HepG2 (cell line): ENCODE measurements around the gene IQCC. TPM values are rescaled to one million over a fixed set of nuclear protein-coding genes. Genes with fewer than 3 reads are reported as not detected.

Experiments
- DDIT3 ChIP-seq: sonication (generic); formaldehyde crosslinking; IDR thresholded peaks from 2 replicates; pipeline ENCODE4 v1.4.0; 2020; ENCODE audit warnings: mild to moderate bottlenecking, missing genetic modification reagents
- KIAA2018 ChIP-seq: sonication (generic); formaldehyde crosslinking; IDR thresholded peaks from 2 replicates; pipeline ENCODE4 v1.5.0; 2020; ENCODE audit warnings: mild to moderate bottlenecking, missing genetic modification reagents, borderline replicate concordance
- MED8 ChIP-seq: sonication (generic); formaldehyde crosslinking; IDR thresholded peaks from 2 replicates; pipeline ENCODE4 v1.8.1; 2023; ENCODE audit warnings: mild to moderate bottlenecking, missing genetic modification reagents; ENCODE audit not compliant: insufficient replicate concordance
- NBN ChIP-seq: fragments of 450-650 bp; conservative IDR thresholded peaks from 2 replicates; pipeline ENCODE4 v1.6.1; 2017
- RFX3 ChIP-seq: IDR thresholded peaks from 2 replicates; pipeline ENCODE4 v1.6.1; 2016; ENCODE audit warnings: missing biosample characterization, missing genetic modification reagents
- RFX5 ChIP-seq: IDR thresholded peaks from 2 replicates; pipeline ENCODE4 v1.6.1; 2011; ENCODE audit warnings: low read depth, low read length, improper control_type of control experiment
- TRIM24 ChIP-seq: sonication (generic); formaldehyde crosslinking; IDR thresholded peaks from 2 replicates; pipeline ENCODE4 v1.8.0; 2022; ENCODE audit warnings: mild to moderate bottlenecking, missing genetic modification reagents
- USF2 ChIP-seq, 2 experiments: sonication (generic) in 1 of 2; formaldehyde crosslinking in 1 of 2; IDR thresholded peaks; 2 replicates each; pipeline versions ENCODE4 v1.5.1 to v1.6.1; 2011 to 2020; ENCODE audit warnings: borderline replicate concordance in 1 of 2, low read depth in 1 of 2, low read length in 1 of 2, mild to moderate bottlenecking in 1 of 2, missing genetic modification reagents in 1 of 2, moderate library complexity in 1 of 2
- ZBTB14 ChIP-seq: sonication (generic); formaldehyde crosslinking; IDR thresholded peaks from 2 replicates; pipeline ENCODE4 v1.4.0; 2020; ENCODE audit warnings: missing genetic modification reagents
- ZNF232 ChIP-seq: sonication (generic); formaldehyde crosslinking; IDR thresholded peaks from 2 replicates; pipeline ENCODE4 v1.4.0; 2020; ENCODE audit warnings: missing genetic modification reagents, borderline replicate concordance
- ZNF30 ChIP-seq: sonication (generic); formaldehyde crosslinking; IDR thresholded peaks from 2 replicates; pipeline ENCODE4 v1.5.0; 2020; ENCODE audit warnings: mild to moderate bottlenecking, missing genetic modification reagents
- ZNF343 ChIP-seq: sonication (generic); formaldehyde crosslinking; IDR thresholded peaks from 2 replicates; pipeline ENCODE4 v1.4.0; 2020; ENCODE audit warnings: mild to moderate bottlenecking, missing genetic modification reagents
- ZNF558 ChIP-seq: sonication (generic); formaldehyde crosslinking; IDR thresholded peaks from 2 replicates; pipeline ENCODE4 v1.9.0; 2022; ENCODE audit warnings: mild to moderate bottlenecking, missing genetic modification reagents, borderline replicate concordance
- ZNF784 ChIP-seq: sonication (generic); formaldehyde crosslinking; IDR thresholded peaks from 2 replicates; pipeline ENCODE4 v1.5.1; 2020; ENCODE audit warnings: missing genetic modification reagents, mild to moderate bottlenecking, borderline replicate concordance
- ZSCAN21 ChIP-seq: sonication (generic); formaldehyde crosslinking; IDR thresholded peaks from 2 replicates; pipeline ENCODE4 v1.8.0; 2022; ENCODE audit warnings: mild to moderate bottlenecking, missing genetic modification reagents, moderate library complexity, borderline replicate concordance
- polyA plus RNA-seq, 8 experiments: library from polyadenylated mRNA; depleted of rRNA in 3 of 8; stranded (reverse) in 7 of 8; unstranded in 1 of 8; fragments of >200 nt; fragmentation: Illumina TruSeq in 4 of 8; extraction: Trizol in 4 of 8; gene quantifications; 2 replicates each; pipeline versions ENCODE4 v1.2.1 to v1.2.3, GENCODE V29; 2011 to 2016; ENCODE audit warnings: low read depth in 4 of 8, missing spikeins in 1 of 8, mixed read lengths in 1 of 8; ENCODE audit not compliant: insufficient read depth in 1 of 8
- total RNA-seq, 5 experiments: library from RNA; depleted of rRNA; stranded (reverse); fragments of >200 nt; fragmentation: Illumina TruSeq; extraction: Trizol; gene quantifications; 2 replicates each; pipeline ENCODE4 v1.2.3, GENCODE V29; 2016; ENCODE audit warnings: low read depth in 1 of 5

The IQCC gene
- total and polyA plus RNA-seq, 2 of the 13 experiments (the other 11 are each of a cell fraction or from before 2014, with no cell fraction given): 1.7 to 3.0 TPM

GRCh38 chr1:32178380-32179192 lies 26.9 kb upstream of the IQCC start (continued):
- TF ChIP-seq ZSCAN21 (no peak), ZNF30 (CRISPR knock-in tag) (no peak), TRIM24 (CRISPR knock-in tag) (no peak), ZNF558 (CRISPR knock-in tag) (no peak), ZNF343 (CRISPR knock-in tag) (no peak), ZBTB14 (CRISPR knock-in tag) (no peak), USF2 (IDR thresholded peaks at IDR 0.05; ENCODE audit: low read depth, low read length) (no peak), USF2 (CRISPR knock-in tag; IDR thresholded peaks at IDR 0.05; ENCODE audit: borderline replicate concordance) (no peak), RFX5 (no peak), NBN (no peak), ZNF784 (CRISPR knock-in tag) (no peak), KIAA2018 (no peak), RFX3 (CRISPR knock-in tag) (no peak), DDIT3 (no peak), ZNF232 (CRISPR knock-in tag) (no peak), MED8 (no peak)
